Kidney capillary endothelial cell (primary cell): ENCODE measurements around the gene CSMD2.
"Not testable (repeated sequence)": the region's sequence is repeated elsewhere in the genome, so short reads cannot be mapped to it uniquely, and the experiment has no call there.

ENCODE experiments used
- DNase-seq: peaks from one replicate; pipeline ENCODE4 v3.0.0-alpha.2; 2018; ENCODE audit warnings: low spot score

Gene CSMD2

DNA sequence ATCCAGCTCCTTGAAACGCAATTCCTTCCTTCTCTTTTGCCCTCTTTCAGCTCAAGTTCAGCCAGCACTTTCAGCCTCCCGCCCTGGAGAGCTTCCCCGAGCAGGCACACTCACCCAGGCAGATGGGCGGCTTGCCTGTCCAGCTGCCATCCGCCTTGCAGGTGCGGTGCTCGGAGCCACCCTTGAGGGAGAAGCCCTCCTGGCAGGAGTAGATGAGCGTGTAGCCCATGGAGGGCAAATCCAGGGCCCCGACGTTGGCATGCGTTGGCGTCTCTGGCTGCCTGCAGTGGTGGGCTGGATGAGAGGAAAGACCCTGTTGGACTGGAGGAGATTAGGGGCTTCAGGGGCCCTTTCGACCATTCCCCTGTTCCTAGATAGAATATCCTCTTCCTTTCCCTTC is 632.1 kb downstream of the CSMD2 start:
- DNase-seq: no peak

DNA sequence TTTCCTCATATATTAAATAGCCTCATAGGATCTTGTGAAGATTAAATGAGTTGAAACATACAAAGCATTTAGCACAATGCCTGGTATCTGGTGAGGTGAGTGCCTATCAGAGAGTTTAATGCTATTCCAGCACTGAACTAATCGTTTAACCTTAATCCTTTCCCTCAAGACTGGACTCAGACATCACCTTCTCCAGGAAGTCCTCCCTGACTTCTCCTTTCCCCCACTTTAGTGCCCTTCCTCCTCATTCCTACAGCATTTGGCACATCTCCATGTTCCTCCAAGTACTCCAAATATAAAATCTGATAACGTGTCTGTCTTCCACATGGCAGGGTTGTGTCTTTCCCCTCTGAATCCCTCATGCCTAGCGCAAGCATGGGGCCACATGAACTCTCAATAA is 632.8 kb downstream of the CSMD2 start:
- DNase-seq: no peak

DNA sequence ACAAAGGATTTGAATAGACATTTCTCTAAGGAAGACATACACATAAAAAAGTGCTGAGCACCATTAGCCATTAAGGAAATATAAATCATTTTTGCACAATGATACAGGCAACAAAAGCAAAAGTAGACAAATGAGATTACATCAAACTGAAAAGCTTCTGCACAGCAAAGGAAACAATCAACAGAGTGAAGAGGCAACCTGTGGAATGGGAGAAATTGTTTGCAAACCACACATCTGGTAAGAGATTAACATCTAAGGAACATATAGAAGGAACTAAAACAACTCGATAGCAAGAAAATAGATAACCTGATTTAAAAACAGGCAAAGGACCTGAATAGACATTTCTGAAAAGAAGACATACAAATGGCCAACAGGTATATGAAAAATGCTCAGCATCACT is 635.1 kb downstream of the CSMD2 start:
- DNase-seq: no peak

DNA sequence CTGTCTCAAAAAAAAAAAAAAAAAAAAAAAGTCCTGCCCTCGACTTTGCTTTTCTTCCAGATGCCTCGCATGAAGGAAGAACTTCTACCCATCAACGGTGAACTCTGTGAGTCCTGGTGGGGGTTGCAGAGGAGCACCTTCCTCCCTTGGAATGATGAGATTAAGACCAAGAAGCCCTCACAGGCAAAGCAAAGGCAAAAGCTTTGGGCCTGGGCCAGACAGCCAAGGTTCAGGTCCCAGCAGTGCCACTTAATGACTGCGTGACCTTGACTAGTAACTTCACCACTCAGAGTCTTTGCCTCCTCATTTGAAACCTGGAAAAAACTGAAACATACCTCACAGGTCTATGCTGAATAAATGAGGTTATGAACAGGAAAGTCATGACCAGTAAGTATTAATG is 637.1 kb downstream of the CSMD2 start:
- no peak for DNase-seq

DNA sequence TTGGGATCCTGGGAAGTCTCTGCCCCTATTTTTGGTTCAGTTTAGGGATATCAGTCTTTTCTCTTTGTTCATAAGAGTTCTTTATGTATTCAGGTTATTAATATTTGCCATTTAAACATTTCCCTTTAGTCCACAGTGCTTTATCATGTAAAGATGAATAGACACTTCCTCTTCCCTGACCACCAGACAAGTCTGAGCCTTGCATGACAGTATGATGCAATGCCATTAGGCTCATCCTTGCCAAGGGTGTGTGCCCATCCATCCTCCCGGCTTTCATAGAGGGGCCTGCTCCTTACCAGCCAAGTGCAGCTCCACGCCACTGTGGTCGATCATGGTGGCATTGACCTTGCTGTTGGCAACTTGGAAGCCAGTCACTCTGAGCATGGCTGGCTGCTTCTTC is 640.4 kb downstream of the CSMD2 start:
- no peak for DNase-seq

DNA sequence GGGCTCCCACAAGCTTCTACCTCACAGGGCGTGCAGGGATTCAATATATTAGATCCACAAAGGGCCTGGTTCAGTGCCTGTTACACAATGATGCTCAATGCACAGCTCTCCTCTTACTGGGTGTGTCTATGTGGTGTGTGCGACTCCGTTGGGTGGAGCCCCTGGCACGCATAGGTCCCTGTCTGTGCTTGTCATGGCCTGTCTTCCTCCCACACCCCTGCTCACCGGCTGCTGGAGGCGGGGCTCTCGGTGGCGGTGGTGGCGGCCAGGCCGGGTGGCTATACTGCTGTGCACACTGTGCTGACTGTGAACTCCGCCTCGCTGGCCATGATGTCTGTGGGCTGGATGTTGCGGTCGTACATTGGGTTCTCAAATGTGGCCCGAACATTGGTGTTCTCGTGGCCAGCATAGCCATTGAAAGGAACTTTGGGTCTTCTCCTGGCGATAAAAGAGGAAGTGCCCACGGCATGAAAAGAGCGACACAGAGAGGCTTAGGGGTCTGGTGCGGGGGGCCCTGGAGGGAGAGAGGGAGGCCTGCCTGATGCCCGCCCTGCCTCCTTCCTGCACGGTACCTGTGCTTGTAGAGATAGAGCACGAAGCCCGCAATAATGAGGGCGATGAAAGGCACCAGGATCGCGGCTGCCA is 645.7 kb downstream of the CSMD2 start:
- no peak for DNase-seq

DNA sequence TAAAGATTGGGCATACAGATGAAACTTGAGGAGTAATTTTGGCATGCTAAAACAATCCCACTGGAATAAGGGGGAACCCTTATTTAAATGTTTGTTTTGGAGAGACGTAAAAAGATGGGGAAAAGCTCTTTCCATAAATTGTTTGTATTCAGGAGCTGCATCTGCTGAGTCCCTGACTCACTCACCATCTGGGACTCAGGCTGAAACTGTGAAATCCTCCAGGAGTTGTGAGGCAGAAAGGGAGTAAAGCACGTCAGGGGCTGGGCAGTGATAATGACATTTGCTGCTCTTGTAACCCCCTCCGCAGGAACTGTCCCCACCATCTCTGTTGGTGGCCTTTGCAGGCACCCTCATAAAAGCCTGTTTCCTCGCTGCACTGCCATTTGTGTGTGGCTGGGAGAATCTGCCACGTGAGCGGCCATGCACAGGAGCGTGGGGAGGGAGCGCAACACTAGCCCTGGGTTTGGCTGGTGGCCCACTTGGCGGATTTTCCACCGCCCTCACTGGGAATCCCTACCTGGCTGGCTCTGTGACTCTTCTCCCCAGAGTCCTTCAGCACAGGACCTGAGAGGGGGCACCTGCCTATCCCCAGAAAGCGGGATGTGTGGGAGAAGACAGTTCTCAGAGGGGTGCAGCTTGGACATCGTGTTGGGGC is 647.3 kb downstream of the CSMD2 start:
- no peak for DNase-seq

DNA sequence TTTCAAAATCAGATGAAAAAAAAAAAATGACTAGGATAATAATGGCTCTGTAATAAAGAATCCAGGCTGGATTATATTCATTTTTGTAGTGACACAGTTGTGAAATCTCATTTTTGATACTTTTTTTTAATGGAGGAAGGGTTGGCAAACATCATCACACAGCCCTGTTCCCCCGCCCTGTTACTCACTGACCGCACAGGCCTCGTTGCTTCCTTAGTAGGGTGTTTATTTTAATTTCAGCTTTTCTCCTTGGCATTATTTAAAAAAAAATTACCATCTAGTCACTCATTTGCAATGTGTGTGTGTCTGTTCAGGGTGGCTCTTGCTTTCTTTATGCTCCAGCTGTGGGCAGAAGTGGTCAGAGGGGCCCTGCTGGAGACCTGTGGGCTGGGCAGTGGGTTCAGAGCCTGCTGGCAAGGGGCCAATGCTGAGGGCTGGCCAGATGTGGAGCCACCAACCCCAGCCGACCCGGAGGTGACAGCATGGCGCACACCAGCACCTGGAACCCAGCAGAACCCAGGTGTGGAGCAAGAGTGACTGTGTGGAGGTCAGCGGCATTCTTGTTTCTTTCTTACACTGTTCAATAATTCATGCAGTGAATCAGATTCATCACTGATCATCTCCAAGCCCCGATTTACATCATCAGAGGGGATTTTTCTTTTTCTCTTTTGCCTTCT is 648.0 kb downstream of the CSMD2 start:
- no peak for DNase-seq

DNA sequence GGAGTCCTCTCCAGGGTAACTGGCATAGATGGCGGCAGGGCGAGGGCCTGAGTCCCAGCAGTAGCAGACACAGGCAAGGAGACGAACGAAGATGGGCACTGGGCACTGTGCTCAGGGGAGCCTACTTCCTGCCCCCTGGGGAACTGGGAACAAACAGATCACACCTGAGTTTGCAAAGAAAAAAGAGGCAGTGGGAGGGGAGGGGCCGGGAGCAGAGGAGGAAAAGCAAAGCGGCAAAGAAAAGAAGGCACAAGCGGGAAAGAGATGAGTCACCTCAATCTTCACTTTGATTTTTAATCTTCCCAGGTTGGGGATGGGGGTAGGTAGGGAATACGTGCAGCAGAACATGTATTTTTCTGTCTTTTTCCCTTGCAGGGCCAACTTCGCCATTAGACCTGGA is 648.6 kb downstream of the CSMD2 start:
- no peak for DNase-seq

DNA sequence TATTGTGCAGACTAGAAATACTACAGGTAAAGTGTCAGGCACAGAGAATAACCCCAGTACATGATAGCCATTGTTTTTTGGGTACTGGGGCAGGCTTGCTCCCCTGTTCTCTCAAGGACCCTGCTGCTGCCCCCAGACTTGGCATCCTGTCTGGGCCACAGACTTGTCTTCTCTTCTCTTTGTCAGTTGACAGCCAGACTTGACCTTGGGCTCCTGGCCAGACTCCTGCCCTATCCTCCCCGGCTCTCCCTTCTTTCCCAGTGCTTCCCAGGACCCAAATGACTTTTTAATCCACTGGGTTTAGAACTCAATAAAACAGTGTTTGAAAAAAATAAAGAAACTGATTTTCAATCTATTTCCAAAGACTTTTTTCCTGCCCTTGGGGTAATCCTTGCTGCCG is 649.4 kb downstream of the CSMD2 start:
- no peak for DNase-seq

DNA sequence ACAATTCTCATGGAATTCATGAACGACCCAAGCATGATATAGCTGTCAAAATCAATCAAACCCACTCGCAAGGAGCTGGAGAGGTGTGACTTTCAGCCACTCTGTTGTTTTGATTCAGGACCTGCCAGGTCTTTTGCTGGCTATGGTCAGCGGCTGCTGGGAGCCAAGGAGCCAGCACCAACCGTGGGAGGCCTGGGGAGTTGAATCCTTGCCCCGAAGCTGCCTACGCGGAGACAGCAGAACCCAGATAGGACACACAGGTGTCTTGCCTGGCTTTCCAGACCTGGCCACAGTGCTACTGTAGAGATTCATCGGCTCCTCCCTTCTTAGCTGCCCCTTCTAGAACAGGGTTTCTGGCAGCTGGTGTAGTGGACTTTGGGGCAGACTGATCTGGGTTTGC is 649.9 kb downstream of the CSMD2 start:
- no peak for DNase-seq

DNA sequence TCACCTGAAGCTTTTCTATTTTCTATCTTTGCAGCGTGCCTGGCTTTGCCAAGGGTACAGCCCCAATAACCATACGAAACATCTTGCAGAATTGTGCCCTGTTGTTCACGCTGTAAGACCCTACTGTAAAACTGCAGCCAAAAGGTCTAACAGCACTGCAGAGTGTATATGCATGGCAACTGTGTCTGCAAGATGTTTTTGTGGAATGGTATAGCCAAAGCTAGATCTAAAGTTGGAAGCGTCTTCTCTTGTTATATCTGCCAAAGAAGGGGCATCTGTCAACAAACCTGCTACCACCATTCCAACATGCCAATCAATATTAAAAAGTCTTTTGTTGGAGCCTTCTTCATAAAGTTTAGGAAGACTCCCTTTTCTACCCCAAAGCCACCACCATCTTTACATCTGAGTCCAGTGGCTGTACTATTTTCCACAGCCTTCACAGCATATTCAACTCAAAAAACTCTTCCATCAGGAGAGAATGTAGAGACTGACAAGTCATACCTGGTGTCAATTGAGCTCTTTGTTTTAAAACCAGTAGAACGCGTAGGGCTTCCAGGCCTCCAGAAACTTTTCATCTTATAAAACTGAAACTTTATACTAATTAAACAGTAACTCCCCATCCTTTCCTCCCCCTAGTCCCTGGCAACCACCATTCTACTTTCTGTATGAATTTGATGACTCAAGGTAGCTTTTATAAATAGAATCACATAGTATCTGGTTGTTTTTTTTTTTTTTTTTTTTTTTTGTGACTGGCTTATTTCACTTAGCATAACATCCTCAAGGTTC is 652.6 kb downstream of the CSMD2 start:
- no peak for DNase-seq

DNA sequence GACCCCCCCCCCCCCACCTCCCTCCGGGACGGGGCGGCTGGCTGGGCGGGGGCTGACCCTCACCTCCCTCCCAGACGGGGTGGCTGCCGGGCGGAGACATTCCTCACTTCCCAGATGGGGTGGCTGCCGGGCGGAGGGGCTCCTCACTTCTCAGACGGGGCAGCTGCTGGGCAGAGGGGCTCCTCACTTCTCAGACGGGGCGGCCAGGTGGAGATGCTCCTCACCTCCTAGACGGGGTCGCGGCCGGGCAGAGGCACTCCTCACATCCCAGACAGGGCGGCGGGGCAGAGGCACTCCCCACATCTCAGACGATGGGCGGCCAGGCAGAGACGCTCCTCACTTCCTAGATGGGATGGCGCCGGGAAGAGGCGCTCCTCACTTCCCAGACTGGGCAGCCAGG is 655.8 kb downstream of the CSMD2 start:
- not testable (repeated sequence) for DNase-seq

DNA sequence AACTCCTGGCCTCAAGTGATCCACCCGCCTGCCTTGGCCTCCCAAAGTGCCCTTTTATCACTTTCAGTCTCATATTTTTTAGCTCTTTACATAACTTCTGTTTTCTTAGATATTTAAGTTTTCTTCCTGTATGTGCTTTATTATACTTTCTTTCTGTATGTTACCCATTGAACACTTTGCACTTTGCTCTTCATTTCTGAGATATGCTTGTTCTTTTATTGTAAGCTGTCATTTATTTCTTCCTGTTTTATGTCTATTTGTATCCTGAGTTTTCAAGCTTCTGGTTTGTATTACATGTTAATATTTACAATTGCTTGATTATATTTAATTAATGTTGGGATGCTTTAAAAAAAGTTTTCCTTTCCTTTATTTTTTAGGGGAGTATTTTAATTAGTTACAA is 656.9 kb downstream of the CSMD2 start:
- no peak for DNase-seq

DNA sequence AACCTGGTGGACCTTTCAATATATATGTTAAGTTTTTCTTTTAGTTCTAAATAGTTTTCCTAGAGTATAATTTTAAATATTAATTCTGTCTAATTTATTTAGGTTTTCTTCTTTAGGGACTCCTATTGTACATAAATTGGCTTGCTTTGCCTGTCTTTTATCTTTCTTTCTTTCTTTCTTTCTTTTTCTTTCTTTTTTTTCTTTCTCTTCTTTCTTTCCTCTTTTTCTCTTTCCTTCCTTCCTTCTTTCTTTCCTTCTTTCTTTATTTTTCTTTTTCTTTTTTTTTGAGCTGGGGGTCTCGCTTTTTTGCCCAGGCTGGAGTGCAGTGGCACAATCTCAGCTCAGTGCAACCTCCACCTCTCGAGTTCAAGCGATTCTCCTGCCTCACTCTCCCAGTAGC is 657.4 kb downstream of the CSMD2 start:
- DNase-seq: no peak

DNA sequence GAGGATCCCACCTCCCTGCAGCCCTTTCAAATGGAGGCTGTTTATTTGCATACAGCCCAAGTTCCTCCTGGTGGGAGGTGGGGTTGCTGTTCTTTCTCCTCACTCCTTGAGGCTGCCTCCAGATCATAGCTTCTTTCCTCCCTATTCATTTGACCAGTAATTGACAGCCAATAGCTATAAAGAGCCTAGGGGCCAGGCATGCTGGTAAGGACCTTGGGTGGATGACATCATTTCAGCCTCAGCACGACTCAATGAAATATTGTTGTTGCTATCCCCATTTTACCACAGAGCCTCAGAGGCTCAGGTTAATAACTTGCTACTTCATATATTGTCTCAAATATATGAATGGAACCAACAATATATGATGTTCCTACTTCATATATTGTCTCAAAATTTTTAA is 661.5 kb downstream of the CSMD2 start:
- no peak for DNase-seq

DNA sequence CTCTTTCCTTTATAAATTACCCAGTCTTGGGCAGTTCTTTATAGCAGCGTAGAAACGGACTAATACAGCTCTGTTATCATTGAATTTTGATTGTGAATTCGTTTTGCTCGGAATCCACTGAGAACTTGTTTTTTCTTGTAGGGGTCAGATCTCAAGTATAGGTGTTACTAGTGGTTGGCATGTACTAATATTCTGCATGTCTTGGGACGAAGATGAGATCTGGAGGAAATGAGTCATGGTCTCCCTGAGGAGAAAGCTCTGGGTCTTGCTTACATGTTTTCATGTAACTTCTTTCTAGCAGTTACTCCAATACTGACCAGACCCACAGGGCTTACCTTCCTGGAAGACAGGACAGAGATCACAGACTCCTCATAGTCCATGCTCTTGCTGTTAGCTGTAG is 662.3 kb downstream of the CSMD2 start:
- no peak for DNase-seq

DNA sequence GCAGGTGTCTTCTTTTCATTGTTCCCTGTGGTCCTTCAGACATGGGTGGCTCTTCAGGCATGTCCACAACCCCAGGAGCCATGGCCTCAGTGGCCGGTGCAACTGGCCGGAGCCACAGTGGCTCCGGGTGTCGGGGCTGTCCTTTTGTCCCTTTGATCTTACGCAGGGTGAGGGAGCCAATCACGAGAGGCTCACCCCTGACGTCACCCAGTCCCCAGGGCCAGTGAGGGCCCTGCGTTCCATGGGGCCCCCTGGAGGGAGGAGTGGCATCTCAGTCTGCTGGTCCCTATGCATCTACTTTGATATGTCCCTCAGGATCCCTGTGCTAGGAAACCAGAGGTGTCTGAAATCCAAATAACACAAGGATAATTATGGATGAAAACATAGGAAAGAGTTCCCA is 663.3 kb downstream of the CSMD2 start:
- DNase-seq: no peak

DNA sequence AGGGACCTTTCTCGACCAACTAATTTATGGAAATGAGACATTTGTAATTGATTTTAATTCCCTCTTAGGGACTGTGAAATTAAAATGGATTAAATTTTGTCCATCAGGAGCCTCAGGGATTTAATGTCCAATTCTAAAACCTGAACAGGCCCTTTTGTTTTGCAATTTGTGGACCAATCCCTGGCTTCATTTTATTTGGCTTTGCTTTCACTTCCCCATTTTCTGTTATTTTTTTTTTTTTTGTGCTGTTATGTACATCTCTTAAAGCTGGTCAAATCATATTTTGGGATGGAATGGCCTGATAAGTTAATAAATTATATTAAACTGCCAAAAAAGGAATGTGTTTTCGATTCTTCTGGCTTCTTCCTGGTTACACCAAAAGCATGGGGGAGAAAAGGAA is 663.7 kb downstream of the CSMD2 start:
- no peak for DNase-seq

DNA sequence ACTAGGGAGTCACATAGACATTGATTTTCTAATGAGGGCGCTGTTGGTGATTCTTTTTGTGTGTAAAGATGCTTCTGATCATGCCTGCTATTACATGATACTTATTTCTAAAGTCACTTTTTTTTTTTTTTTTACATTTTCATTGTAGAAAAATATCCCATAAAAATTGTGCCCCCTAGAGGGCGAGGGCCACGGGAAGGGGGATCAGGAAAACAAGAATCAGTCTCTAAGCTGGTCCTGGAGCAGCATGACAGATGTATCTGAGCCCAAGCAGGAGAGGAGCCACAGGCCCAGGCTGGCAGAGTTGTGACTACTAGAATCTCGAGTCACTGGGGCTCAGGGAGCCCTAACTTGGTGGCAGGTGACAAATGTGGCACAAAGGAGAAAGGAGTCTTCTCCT is 664.5 kb downstream of the CSMD2 start:
- no peak for DNase-seq

DNA sequence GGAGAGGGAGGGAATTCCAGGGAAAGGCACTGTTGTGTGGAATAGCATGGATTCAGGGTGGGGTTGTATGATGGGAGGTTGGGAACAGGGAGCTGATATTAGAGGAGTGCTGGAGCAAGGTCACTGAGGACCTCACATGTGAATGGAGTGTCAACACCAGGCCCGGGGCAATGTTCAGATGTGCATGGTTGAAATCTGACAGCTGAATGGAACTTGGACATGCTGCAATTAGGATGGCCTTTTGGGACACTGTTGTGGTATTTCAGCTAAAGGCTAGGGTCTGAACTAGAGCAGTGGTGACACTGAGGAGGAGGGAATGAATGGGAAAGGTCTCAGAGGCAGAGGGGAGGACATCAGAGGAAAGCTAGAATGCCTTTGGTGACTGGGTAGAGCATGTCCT is 667.6 kb downstream of the CSMD2 start:
- DNase-seq: no peak

DNA sequence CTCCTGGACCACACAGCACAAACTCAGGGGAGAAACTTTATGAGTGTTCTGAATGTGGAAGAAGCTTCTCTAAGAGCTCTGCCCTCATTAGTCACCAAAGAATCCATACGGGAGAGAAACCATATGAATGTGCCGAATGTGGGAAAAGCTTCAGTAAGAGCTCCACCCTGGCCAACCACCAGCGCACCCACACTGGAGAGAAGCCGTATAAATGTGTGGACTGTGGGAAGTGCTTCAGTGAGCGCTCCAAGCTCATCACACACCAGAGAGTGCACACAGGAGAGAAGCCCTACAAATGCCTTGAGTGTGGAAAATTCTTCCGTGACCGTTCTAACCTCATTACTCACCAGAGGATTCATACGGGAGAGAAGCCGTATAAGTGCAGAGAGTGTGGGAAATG is 670.1 kb downstream of the CSMD2 start:
- no peak for DNase-seq

DNA sequence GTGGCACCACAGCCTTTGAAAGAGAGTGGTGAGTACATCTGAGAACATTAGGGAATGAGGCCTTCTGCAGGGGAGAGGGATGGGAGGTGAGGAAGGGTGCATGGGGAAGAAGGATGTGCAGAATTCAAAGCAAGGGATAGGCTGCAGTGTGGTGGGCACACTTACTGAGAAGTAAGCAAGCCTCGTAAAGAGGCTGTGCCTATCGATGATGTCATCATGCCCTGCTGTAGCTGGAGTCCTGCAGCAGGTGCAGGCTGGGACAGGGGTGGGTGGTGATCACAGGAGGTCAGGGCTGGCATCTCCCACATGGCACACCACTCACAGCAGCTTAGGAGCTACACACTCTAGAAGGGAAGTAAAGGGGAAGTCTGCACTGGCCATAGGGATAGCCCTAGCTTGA is 676.4 kb downstream of the CSMD2 start:
- DNase-seq: no peak
